HCT116 (cell line): Measurements from ENCODE around the gene LRRC47. TPM values are rescaled to one million over a fixed set of nuclear protein-coding genes. Genes with fewer than 3 reads are reported as not detected.

Source experiments
- ATAC-seq: fragments of 200-7000 bp; cut with Tn5 transposase; 2 replicates; pipeline ENCODE4 v1.9.1; 2020; ENCODE audit warnings: mild to moderate bottlenecking, moderate library complexity
- BruUV-seq: library from RNA; stranded (reverse); fragments of 400-500 nt; replicated peaks from 2 replicates; lab custom pipeline; 2021; lab: Mats Ljungman, UMichigan
- CTCF ChIA-PET: fragments of 300-600 bp; sonication (Branson Sonifier 250); formaldehyde crosslinking; loops from one replicate; lab custom pipeline; 2021; ENCODE audit warnings: antibody characterized with exemption; lab: Charles Lee
- POLR2A ChIA-PET: fragments of 300-600, 350-600 bp; sonication (Branson Sonifier 250); formaldehyde crosslinking; loops from one replicate; lab custom pipeline; 2021; ENCODE audit warnings: antibody characterized with exemption; lab: Charles Lee
- RAD21 ChIA-PET, 2 experiments: fragments of 300-600 bp; sonication (Branson Sonifier 250); formaldehyde crosslinking; loops; one replicate each; lab custom pipeline; 2023; ENCODE audit warnings: low total read pairs in 2 of 2; ENCODE audit not compliant: uncharacterized antibody in 2 of 2, unreplicated experiment in 2 of 2, low non-redundant PET in 1 of 2; lab: Charles Lee
- DNase-seq: peaks from one replicate; pipeline ENCODE4 v3.0.0-alpha.2; 2010; ENCODE audit warnings: low read depth, low spot score
- H2AFZ ChIP-seq: fragments of 200-600 bp; shearing (Covaris generic), sonication (generic); 2 replicates; pipeline ENCODE4 v1.6.1; 2017; ENCODE audit warnings: low read depth, mixed run types, mixed read lengths, antibody characterized with exemption, low read length; ENCODE audit not compliant: poor library complexity, severe bottlenecking
- H3K27ac ChIP-seq: 2 replicates; pipeline ENCODE4 v1.5.1; 2012; ENCODE audit warnings: low read depth, low read length
- H3K27me3 ChIP-seq: fragments of 200-600 bp; sonication (generic); 2 replicates; pipeline ENCODE4 v1.6.1; 2016; ENCODE audit warnings: mixed run types, low read length, mixed read lengths; ENCODE audit not compliant: insufficient read depth
- H3K36me3 ChIP-seq, 2 experiments: fragments of 200-500 bp in 1 of 2; fragments of 200-600 bp in 1 of 2; sonication (Bioruptor generic) in 1 of 2; sonication (generic) in 1 of 2; 2 replicates each; pipeline versions ENCODE4 v1.5.1 to v1.6.1; 2014 to 2016; ENCODE audit warnings: low read length in 2 of 2, inconsistent platforms in 1 of 2, mixed read lengths in 1 of 2, mixed run types in 1 of 2; ENCODE audit not compliant: insufficient read depth in 2 of 2, control insufficient read depth in 1 of 2
- H3K4me1 ChIP-seq, 2 experiments: fragments of 200-600 bp in 1 of 2; sonication (generic) in 1 of 2; 2 replicates each; pipeline versions ENCODE4 v1.5.1 to v1.6.1; 2012 to 2017; ENCODE audit warnings: low read length in 2 of 2, inconsistent platforms in 1 of 2, mild to moderate bottlenecking in 1 of 2, mixed read lengths in 1 of 2, mixed run types in 1 of 2, moderate library complexity in 1 of 2; ENCODE audit not compliant: insufficient read depth in 2 of 2, control insufficient read depth in 1 of 2
- H3K4me2 ChIP-seq: fragments of 200-600 bp; sonication (generic); 2 replicates; pipeline ENCODE4 v1.6.1; 2017; ENCODE audit warnings: mixed run types, low read length, mixed read lengths
- H3K4me3 ChIP-seq, 2 experiments: fragments of 200-600 bp in 1 of 2; sonication (generic) in 1 of 2; replicated peaks in 1 of 2; 2 replicates each; pipeline ENCODE4 v1.5.1; 2011 to 2016; ENCODE audit warnings: low read length in 2 of 2, control low read depth in 1 of 2, low read depth in 1 of 2, mild to moderate bottlenecking in 1 of 2, mixed read lengths in 1 of 2, mixed run types in 1 of 2
- H3K79me2 ChIP-seq: fragments of 200-600 bp; sonication (generic); 2 replicates; pipeline ENCODE4 v1.6.1; 2017; ENCODE audit warnings: mild to moderate bottlenecking, mixed run types, low read length, moderate library complexity, mixed read lengths; ENCODE audit not compliant: insufficient read depth
- H3K9ac ChIP-seq: fragments of 200-600 bp; sonication (generic); 2 replicates; pipeline ENCODE4 v1.6.1; 2016; ENCODE audit warnings: low read length, mixed read lengths
- H3K9me2 ChIP-seq: fragments of 200-600 bp; sonication (generic), shearing (Covaris generic); 2 replicates; pipeline ENCODE4 v1.6.1; 2017; ENCODE audit warnings: mixed run types, mild to moderate bottlenecking, moderate library complexity; ENCODE audit not compliant: insufficient read depth
- H3K9me3 ChIP-seq, 2 experiments: fragments of 200-500 bp in 1 of 2; fragments of 200-600 bp in 1 of 2; sonication (Bioruptor generic) in 1 of 2; sonication (generic) in 1 of 2; 2 replicates each; pipeline ENCODE4 v1.6.1; 2014 to 2017; ENCODE audit warnings: low read length in 2 of 2, mixed read lengths in 2 of 2, inconsistent platforms in 1 of 2, low read depth in 1 of 2, mild to moderate bottlenecking in 1 of 2, mixed run types in 1 of 2, moderate library complexity in 1 of 2; ENCODE audit not compliant: control insufficient read depth in 1 of 2, insufficient read depth in 1 of 2
- H4K20me1 ChIP-seq: fragments of 200-600 bp; sonication (generic), shearing (Covaris generic); 2 replicates; pipeline ENCODE4 v1.6.1; 2017; ENCODE audit warnings: mixed run types, mild to moderate bottlenecking, moderate library complexity; ENCODE audit not compliant: insufficient read depth
- CBX3 ChIP-seq: IDR thresholded peaks from 2 replicates; pipeline ENCODE4 v1.6.1; 2012; ENCODE audit warnings: low read depth
- CEBPB ChIP-seq: IDR thresholded peaks from 2 replicates; pipeline ENCODE4 v1.6.1; 2012; ENCODE audit warnings: low read depth
- ELF1 ChIP-seq: IDR thresholded peaks from 2 replicates; pipeline ENCODE4 v1.6.1; 2012; ENCODE audit warnings: low read depth, borderline replicate concordance
- EZH2phosphoT487 ChIP-seq: fragments of 200-600 bp; IDR thresholded peaks from 2 replicates; pipeline ENCODE4 v1.6.1; 2018; ENCODE audit warnings: antibody characterized with exemption, borderline replicate concordance
- FOSL1 ChIP-seq: IDR thresholded peaks from 2 replicates; pipeline ENCODE4 v1.6.1; 2012; ENCODE audit warnings: low read depth
- JUND ChIP-seq: IDR thresholded peaks from 2 replicates; pipeline ENCODE4 v1.6.1; 2012
- POLR2A ChIP-seq: IDR thresholded peaks from 2 replicates; pipeline ENCODE4 v1.7.0; 2011; ENCODE audit warnings: borderline replicate concordance; ENCODE audit not compliant: insufficient read depth, insufficient read length; ENCODE audit errors: extremely low read depth
- POLR2AphosphoS5 ChIP-seq: IDR thresholded peaks from 2 replicates; pipeline ENCODE4 v1.6.1; 2011; ENCODE audit warnings: mild to moderate bottlenecking, low read depth, low read length, moderate library complexity
- RAD21 ChIP-seq: IDR thresholded peaks from 2 replicates; pipeline ENCODE4 v1.6.1; 2012; ENCODE audit warnings: low read depth, mild to moderate bottlenecking
- SIN3A ChIP-seq: IDR thresholded peaks from 2 replicates; pipeline ENCODE4 v1.6.1; 2012; ENCODE audit warnings: low read depth
- SP1 ChIP-seq: IDR thresholded peaks from 2 replicates; pipeline ENCODE4 v1.6.1; 2012; ENCODE audit warnings: low read depth
- SRF ChIP-seq: IDR thresholded peaks from 2 replicates; pipeline ENCODE4 v1.6.1; 2012; ENCODE audit warnings: low read depth
- TCF7L2 ChIP-seq: IDR thresholded peaks from 2 replicates; pipeline ENCODE4 v1.7.0; 2011; ENCODE audit warnings: borderline replicate concordance, inconsistent platforms; ENCODE audit not compliant: insufficient read depth, insufficient read length; ENCODE audit errors: extremely low read depth
- ZFX ChIP-seq: fragments of 450-650 bp; IDR thresholded peaks from 2 replicates; pipeline ENCODE4 v1.6.1; 2017
- ZNF274 ChIP-seq: fragments of 200-500 bp; sonication (Bioruptor generic); IDR thresholded peaks from 2 replicates; pipeline ENCODE4 v1.6.1; 2014; ENCODE audit warnings: mild to moderate bottlenecking, low read depth, low read length, inconsistent platforms
- intact Hi-C: fragments of 100-400 bp; cut with micrococcal nuclease; formaldehyde crosslinking; loops from 2 replicates; pipeline ENCODE4 v1.10.0; 2022
- total RNA-seq: library from RNA; stranded (reverse); gene quantifications from one replicate; pipeline ENCODE4 v1.2.1, GENCODE V29; 2021; ENCODE audit not compliant: unreplicated experiment
- TF ChIP-seq, protein P1 (sequence below): IDR thresholded peaks from 2 replicates; pipeline ENCODE4 v1.6.1; 2011; ENCODE audit warnings: mild to moderate bottlenecking, low read length, moderate library complexity; ENCODE audit not compliant: insufficient replicate concordance; ENCODE audit errors: extremely low read depth
- TF ChIP-seq, protein P2 (sequence below): IDR thresholded peaks from 2 replicates; pipeline ENCODE4 v1.6.1; 2012; ENCODE audit warnings: low read depth
- TF ChIP-seq, protein P3 (sequence below): IDR thresholded peaks from 2 replicates; pipeline ENCODE4 v1.6.1; 2012
- TF ChIP-seq, protein P4 (sequence below): IDR thresholded peaks from 2 replicates; pipeline ENCODE4 v1.6.1; 2012
- TF ChIP-seq, protein P5 (sequence below), 3 experiments: fragments of 200-600 bp in 1 of 3; sonication (generic) in 1 of 3; IDR thresholded peaks in 2 of 3; conservative IDR thresholded peaks in 1 of 3; 2 replicates each; pipeline ENCODE4 v1.5.1; 2012 to 2017; ENCODE audit warnings: low read depth in 2 of 3, low read length in 2 of 3, antibody characterized with exemption in 1 of 3, borderline replicate concordance in 1 of 3, control low read depth in 1 of 3, mild to moderate bottlenecking in 1 of 3, mixed read lengths in 1 of 3, mixed run types in 1 of 3, moderate library complexity in 1 of 3; ENCODE audit not compliant: insufficient read depth in 1 of 3

LRRC47 gene
- total RNA-seq, 1 experiment from 2014 or later: 48.0 TPM

DNA sequence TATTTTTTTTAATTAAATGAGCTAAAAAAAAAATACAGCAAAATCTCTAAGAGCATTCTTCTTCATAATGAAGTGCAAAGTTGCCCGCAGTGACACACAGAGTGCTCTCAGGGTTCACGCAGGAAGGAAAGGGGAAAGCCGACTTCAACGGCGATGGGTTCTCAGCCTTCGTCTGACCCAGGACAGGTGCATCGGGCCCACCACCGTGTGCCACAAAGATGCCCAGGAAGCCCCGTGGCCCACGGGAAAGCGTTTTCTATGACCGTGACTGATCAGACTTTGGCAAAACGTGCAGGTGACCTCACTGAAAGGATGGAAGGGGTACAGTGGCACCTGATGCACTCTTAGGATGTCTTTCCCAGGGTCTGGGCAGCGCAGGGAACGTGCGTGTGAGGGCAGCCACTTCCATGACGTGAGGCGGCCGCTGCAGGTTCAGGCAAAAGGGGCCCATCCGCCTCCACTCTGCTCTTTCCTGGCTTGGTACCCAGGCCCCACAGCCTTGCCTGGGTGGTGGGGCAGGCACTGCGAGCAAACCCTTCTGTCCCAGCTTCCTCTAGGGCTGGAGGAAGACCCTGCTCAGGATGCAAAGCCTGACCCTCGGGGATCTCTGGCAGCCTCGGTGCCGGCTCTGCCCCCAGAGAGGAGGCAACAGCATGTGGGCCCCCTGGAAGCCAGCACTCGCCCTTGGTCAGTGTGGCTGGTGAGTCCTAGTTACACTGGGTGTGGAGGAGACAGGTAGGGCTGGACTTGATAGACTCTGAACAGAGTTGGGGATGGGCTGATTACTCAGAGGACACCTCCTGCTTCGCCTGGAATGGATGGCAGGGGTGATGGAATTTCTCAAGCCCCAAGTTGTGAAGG is 8.3 kb downstream of the LRRC47 start:
- no peaks in the 10 kb centered on the region for H3K9me2 ChIP-seq
- no peaks in the 10 kb centered on the region for H3K4me1 ChIP-seq
- no peaks in the 10 kb centered on the region for H3K27me3 ChIP-seq
- no peak for ATAC-seq
- no peak overlapping the region for H2AFZ ChIP-seq
- CTCF ChIA-PET: no interaction called here
- H3K4me2 ChIP-seq: no peak overlapping the region
- H3K36me3 ChIP-seq: peaks cover 8 to 24% of the 10 kb centered on the region in 2 experiments
- POLR2A ChIA-PET: no interaction called here
- RAD21 ChIA-PET: no interaction called here
- no peak overlapping the region for H3K4me3 ChIP-seq
- DNase-seq: no peak
- TF ChIP-seq SP1 (no peak), SIN3A (no peak), ELF1 (no peak), POLR2A (no peak), ZNF274 (no peak), CEBPB (no peak), FOSL1 (no peak), ZFX (no peak), TCF7L2 (no peak), POLR2AphosphoS5 (no peak), SRF (no peak), EZH2phosphoT487 (no peak), JUND (no peak), RAD21 (no peak), CBX3 (no peak)
- TF ChIP-seq, protein P1, sequence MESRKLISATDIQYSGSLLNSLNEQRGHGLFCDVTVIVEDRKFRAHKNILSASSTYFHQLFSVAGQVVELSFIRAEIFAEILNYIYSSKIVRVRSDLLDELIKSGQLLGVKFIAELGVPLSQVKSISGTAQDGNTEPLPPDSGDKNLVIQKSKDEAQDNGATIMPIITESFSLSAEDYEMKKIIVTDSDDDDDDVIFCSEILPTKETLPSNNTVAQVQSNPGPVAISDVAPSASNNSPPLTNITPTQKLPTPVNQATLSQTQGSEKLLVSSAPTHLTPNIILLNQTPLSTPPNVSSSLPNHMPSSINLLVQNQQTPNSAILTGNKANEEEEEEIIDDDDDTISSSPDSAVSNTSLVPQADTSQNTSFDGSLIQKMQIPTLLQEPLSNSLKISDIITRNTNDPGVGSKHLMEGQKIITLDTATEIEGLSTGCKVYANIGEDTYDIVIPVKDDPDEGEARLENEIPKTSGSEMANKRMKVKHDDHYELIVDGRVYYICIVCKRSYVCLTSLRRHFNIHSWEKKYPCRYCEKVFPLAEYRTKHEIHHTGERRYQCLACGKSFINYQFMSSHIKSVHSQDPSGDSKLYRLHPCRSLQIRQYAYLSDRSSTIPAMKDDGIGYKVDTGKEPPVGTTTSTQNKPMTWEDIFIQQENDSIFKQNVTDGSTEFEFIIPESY: no peak
- TF ChIP-seq, protein P2, sequence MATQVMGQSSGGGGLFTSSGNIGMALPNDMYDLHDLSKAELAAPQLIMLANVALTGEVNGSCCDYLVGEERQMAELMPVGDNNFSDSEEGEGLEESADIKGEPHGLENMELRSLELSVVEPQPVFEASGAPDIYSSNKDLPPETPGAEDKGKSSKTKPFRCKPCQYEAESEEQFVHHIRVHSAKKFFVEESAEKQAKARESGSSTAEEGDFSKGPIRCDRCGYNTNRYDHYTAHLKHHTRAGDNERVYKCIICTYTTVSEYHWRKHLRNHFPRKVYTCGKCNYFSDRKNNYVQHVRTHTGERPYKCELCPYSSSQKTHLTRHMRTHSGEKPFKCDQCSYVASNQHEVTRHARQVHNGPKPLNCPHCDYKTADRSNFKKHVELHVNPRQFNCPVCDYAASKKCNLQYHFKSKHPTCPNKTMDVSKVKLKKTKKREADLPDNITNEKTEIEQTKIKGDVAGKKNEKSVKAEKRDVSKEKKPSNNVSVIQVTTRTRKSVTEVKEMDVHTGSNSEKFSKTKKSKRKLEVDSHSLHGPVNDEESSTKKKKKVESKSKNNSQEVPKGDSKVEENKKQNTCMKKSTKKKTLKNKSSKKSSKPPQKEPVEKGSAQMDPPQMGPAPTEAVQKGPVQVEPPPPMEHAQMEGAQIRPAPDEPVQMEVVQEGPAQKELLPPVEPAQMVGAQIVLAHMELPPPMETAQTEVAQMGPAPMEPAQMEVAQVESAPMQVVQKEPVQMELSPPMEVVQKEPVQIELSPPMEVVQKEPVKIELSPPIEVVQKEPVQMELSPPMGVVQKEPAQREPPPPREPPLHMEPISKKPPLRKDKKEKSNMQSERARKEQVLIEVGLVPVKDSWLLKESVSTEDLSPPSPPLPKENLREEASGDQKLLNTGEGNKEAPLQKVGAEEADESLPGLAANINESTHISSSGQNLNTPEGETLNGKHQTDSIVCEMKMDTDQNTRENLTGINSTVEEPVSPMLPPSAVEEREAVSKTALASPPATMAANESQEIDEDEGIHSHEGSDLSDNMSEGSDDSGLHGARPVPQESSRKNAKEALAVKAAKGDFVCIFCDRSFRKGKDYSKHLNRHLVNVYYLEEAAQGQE: no peak
- TF ChIP-seq, protein P3, sequence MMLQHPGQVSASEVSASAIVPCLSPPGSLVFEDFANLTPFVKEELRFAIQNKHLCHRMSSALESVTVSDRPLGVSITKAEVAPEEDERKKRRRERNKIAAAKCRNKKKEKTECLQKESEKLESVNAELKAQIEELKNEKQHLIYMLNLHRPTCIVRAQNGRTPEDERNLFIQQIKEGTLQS: no peak
- TF ChIP-seq, protein P4, sequence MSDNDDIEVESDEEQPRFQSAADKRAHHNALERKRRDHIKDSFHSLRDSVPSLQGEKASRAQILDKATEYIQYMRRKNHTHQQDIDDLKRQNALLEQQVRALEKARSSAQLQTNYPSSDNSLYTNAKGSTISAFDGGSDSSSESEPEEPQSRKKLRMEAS: no peak
- TF ChIP-seq, protein P5, sequence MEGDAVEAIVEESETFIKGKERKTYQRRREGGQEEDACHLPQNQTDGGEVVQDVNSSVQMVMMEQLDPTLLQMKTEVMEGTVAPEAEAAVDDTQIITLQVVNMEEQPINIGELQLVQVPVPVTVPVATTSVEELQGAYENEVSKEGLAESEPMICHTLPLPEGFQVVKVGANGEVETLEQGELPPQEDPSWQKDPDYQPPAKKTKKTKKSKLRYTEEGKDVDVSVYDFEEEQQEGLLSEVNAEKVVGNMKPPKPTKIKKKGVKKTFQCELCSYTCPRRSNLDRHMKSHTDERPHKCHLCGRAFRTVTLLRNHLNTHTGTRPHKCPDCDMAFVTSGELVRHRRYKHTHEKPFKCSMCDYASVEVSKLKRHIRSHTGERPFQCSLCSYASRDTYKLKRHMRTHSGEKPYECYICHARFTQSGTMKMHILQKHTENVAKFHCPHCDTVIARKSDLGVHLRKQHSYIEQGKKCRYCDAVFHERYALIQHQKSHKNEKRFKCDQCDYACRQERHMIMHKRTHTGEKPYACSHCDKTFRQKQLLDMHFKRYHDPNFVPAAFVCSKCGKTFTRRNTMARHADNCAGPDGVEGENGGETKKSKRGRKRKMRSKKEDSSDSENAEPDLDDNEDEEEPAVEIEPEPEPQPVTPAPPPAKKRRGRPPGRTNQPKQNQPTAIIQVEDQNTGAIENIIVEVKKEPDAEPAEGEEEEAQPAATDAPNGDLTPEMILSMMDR (IDR thresholded peaks at IDR 0.05 in 2 of 3, conservative IDR thresholded peaks at IDR 0.05 in 1 of 3; ENCODE audit: borderline replicate concordance in 1 of 3, insufficient read depth in 1 of 3, low read depth in 2 of 3, low read length in 2 of 3): no peak
- no peak overlapping the region for H3K27ac ChIP-seq
- no peaks in the 10 kb centered on the region for H4K20me1 ChIP-seq
- no peaks in the 10 kb centered on the region for H3K9me3 ChIP-seq
- H3K9ac ChIP-seq: no peak overlapping the region
- peaks cover 51% of the 10 kb centered on the region for H3K79me2 ChIP-seq
- BruUV-seq: no TSS peak
- intact Hi-C loops: no loop called here
